Measurements from ENCODE around the gene XK.

GRCh38 chrX:37666516-37666915 lies 19.1 kb upstream of the XK start:
- TF ChIP-seq CTCF (IDR thresholded peaks at IDR 0.05; ENCODE audit: insufficient read depth, low read length, poor library complexity, severe bottlenecking) (no peak), EZH2phosphoT487 (conservative IDR thresholded peaks at IDR 0.05; ENCODE audit: low read length) (no peak)

All from SU-DHL-6 (cell line).